Measurements from ENCODE around the gene PPP2R2C. TPM values are rescaled to one million over a fixed set of nuclear protein-coding genes. Genes with fewer than 3 reads are reported as not detected.

PPP2R2C gene
- total and polyA plus RNA-seq, 9 of the 15 experiments (the other 6 are each of a cell fraction or from before 2014, with no cell fraction given), result 0.04 to 0.06 TPM; not detected in 7

DNA sequence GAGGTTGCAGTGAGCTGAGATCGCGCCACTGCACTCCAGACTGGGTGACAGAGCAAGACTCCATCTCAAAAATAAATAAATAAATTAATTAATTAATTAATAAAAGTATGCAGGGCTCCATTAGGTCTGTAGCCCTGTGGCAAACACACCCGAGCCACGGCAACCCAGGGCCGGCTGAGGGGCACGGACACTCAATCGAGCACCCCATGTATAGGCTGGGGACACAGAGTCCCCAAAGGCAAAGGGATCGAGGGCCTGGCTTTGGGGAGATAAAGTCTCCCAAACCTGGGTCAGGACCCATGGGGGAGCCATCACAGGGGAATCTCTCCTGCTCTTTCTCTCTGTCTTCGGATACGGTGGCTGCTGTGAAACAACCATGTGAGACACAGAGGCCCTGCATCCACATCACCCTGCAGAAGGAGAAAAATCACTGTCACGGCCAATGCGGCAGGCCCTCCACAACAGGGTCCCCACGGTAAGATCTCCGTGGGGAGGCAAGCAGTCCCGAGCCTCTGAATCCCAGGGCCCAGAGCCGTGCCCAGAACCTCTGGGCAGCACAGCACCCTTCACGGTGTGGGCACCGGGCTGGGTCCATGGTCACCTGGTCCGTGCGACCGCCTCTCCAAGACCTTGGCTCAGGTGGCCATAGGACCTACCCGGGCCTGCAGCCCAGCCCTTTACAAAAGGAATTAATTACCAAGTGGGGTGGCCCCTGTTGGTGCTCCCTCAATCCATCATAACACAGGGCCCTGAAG lies 121.0 kb downstream of the PPP2R2C start:
- Histone ChIP-seq H3K79me2 (ENCODE audit: control insufficient read depth, insufficient read depth, low read length) (no peaks in the 10 kb centered on the region), H4K20me1 (replicated peaks; ENCODE audit: control insufficient read depth, insufficient read depth, low read length) (no peaks in the 10 kb centered on the region; the same call in 1 of the 2 replicates), H3K27ac (ENCODE audit: extremely low read depth, low read depth, low read length) (no peak overlapping the region), H3K27me3 (ENCODE audit: control insufficient read depth in 2 of 2, insufficient read depth in 2 of 2, low read length in 2 of 2) (peaks cover 2 to 44% of the 10 kb centered on the region in 2 experiments; a peak in 3 of 5 replicates), H3K36me3 (ENCODE audit: control insufficient read depth, insufficient read depth, low read length) (no peaks in the 10 kb centered on the region), H3K4me2 (ENCODE audit: insufficient read depth, low read length) (no peak overlapping the region), H3K9me3 (replicated peaks; ENCODE audit: control insufficient read depth, insufficient read depth, low read depth, low read length) (no peaks in the 10 kb centered on the region), H3K9me1 (ENCODE audit: control insufficient read depth, insufficient read depth, low read length) (no peaks in the 10 kb centered on the region), H3K4me1 (replicated peaks in 1 of 2; ENCODE audit: control insufficient read depth in 2 of 2, insufficient read depth in 2 of 2, low read length in 2 of 2) (no peaks in the 10 kb centered on the region; a peak in 1 of 5 replicates), H2AFZ (ENCODE audit: low read depth, low read length) (no peak overlapping the region), H3K9ac (ENCODE audit: insufficient read depth in 1 of 2, low read depth in 2 of 2, low read length in 2 of 2) (no peak overlapping the region), H3K4me3 (no peak overlapping the region)
- WGBS (ENCODE audit: insufficient coverage, low coverage, missing lambda C conversion rate), result 4% methylated on average over 20 of the region's 22 CpGs
- ChIA-PET CTCF (ENCODE audit: low intra/inter-chr PET ratio) (no interaction called here), POLR2A (no interaction called here)
- ATAC-seq (no peak), FAIRE-seq (no peak), DNase-seq (ENCODE audit: extremely low read depth in 1 of 4, low spot score in 3 of 4) (no peak)
- no TSS peak for BruUV-seq (replicated peaks)
- intact Hi-C loops (cut with micrococcal nuclease), result no loop called here
- TF ChIP-seq FOSL1 (tag; conservative IDR thresholded peaks at IDR 0.05) (no peak), CHD4 (IDR thresholded peaks at IDR 0.05; ENCODE audit: insufficient read depth, insufficient replicate concordance, low read depth, low read length, poor library complexity, severe bottlenecking) (no peak), ZC3H11A (IDR thresholded peaks at IDR 0.05; ENCODE audit: low read depth, low read length) (no peak), E2F4 (CRISPR knock-in tag; IDR thresholded peaks at IDR 0.05; ENCODE audit: low read depth) (no peak)
- in situ Hi-C loops (cut with MboI), result no loop called here
